HUES48 (cell line): ENCODE results near the gene CAPN7.

Source experiments
- H3K27ac ChIP-seq: one replicate; pipeline ENCODE4 v1.7.0; 2013; ENCODE audit warnings: low read depth, low read length, inconsistent platforms
- H3K27me3 ChIP-seq: 2 replicates; pipeline ENCODE4 v1.6.1; 2013; ENCODE audit warnings: mild to moderate bottlenecking, low read length; ENCODE audit not compliant: control insufficient read depth, insufficient read depth
- H3K36me3 ChIP-seq: 2 replicates; pipeline ENCODE4 v1.6.1; 2013; ENCODE audit warnings: low read length; ENCODE audit not compliant: control insufficient read depth, insufficient read depth
- H3K4me1 ChIP-seq: 2 replicates; pipeline ENCODE4 v1.6.1; 2013; ENCODE audit warnings: mild to moderate bottlenecking, low read length; ENCODE audit not compliant: control insufficient read depth, insufficient read depth
- H3K4me3 ChIP-seq: 2 replicates; pipeline ENCODE4 v1.5.1; 2013; ENCODE audit warnings: mild to moderate bottlenecking, low read depth, low read length
- H3K9ac ChIP-seq: 2 replicates; pipeline ENCODE4 v1.6.1; 2013; ENCODE audit warnings: mild to moderate bottlenecking, low read depth, low read length, moderate library complexity
- H3K9me3 ChIP-seq: 2 replicates; pipeline ENCODE4 v1.6.1; 2013; ENCODE audit warnings: low read length; ENCODE audit not compliant: control insufficient read depth, insufficient read depth

CAPN7 gene

GRCh38 chr3:15199493-15200105 lies 6.4 kb upstream of the CAPN7 start:
- Histone ChIP-seq H3K36me3 (no peaks in the 10 kb centered on the region), H3K27me3 (no peaks in the 10 kb centered on the region), H3K9me3 (no peaks in the 10 kb centered on the region), H3K9ac (no peak overlapping the region), H3K4me1 (no peaks in the 10 kb centered on the region), H3K4me3 (no peak overlapping the region), H3K27ac (no peak overlapping the region)

GRCh38 chr3:15204005-15204404 lies 2.0 kb upstream of the CAPN7 start:
- H3K9me3 ChIP-seq = no peaks in the 10 kb centered on the region
- no peak overlapping the region for H3K9ac ChIP-seq
- no peak overlapping the region for H3K4me3 ChIP-seq
- no peaks in the 10 kb centered on the region for H3K27me3 ChIP-seq
- no peak overlapping the region for H3K27ac ChIP-seq
- peaks cover 4% of the 10 kb centered on the region; the same call in 1 of the 2 replicates for H3K4me1 ChIP-seq
- 0 out of 2 replicates have a peak, but pooled peaks cover 3% of the 10 kb centered on the region for H3K36me3 ChIP-seq

- H3K27ac ChIP-seq = peak overlapping the region; percentile 90
- H3K4me3 ChIP-seq = peak overlapping the region; percentile 91
- H3K9ac ChIP-seq = peak overlapping the region; percentile 75
- H3K4me1 ChIP-seq = peaks cover 4% of the 10 kb centered on the region; the same call in 1 of the 2 replicates
- H3K27me3 ChIP-seq = no peaks in the 10 kb centered on the region
- no peaks in the 10 kb centered on the region for H3K9me3 ChIP-seq
- peaks cover 7% of the 10 kb centered on the region; the same call in 1 of the 2 replicates for H3K36me3 ChIP-seq
Measured at GRCh38 chr3:15205482-15205933, 538 bp upstream of the CAPN7 start.

GRCh38 chr3:15206662-15207576 lies 873 bp downstream of the CAPN7 start:
- no peaks in the 10 kb centered on the region for H3K27me3 ChIP-seq
- H3K9me3 ChIP-seq = no peaks in the 10 kb centered on the region
- H3K9ac ChIP-seq = peak overlapping the region; percentile 75
- H3K4me1 ChIP-seq = peaks cover 4% of the 10 kb centered on the region; the same call in 1 of the 2 replicates
- H3K36me3 ChIP-seq = peaks cover 12% of the 10 kb centered on the region
- H3K4me3 ChIP-seq = peak overlapping the region; percentile 91
- peak overlapping the region; percentile 90 for H3K27ac ChIP-seq

- peaks cover 4% of the 10 kb centered on the region; the same call in 1 of the 2 replicates for H3K4me1 ChIP-seq
- H3K27ac ChIP-seq = no peak overlapping the region
- H3K36me3 ChIP-seq = peaks cover 22% of the 10 kb centered on the region
- no peak overlapping the region for H3K9ac ChIP-seq
- H3K9me3 ChIP-seq = no peaks in the 10 kb centered on the region
- no peaks in the 10 kb centered on the region for H3K27me3 ChIP-seq
- H3K4me3 ChIP-seq = no peak overlapping the region
Measured at GRCh38 chr3:15207836-15208504, 1.9 kb downstream of the CAPN7 start.

GRCh38 chr3:15211937-15212336 lies 5.9 kb downstream of the CAPN7 start:
- Histone ChIP-seq H3K36me3 (peaks cover 31% of the 10 kb centered on the region), H3K9ac (no peak overlapping the region), H3K27ac (no peak overlapping the region)

GRCh38 chr3:15214758-15215157 lies 8.7 kb downstream of the CAPN7 start:
- H3K36me3 ChIP-seq = peaks cover 52% of the 10 kb centered on the region
- no peaks in the 10 kb centered on the region for H3K27me3 ChIP-seq
- no peaks in the 10 kb centered on the region for H3K4me1 ChIP-seq

More at GRCh38 chr3:15211937-15212336, 5.9 kb downstream of the CAPN7 start:
- no peaks in the 10 kb centered on the region for H3K27me3 ChIP-seq
- no peaks in the 10 kb centered on the region for H3K9me3 ChIP-seq
- no peak overlapping the region for H3K4me3 ChIP-seq
- H3K4me1 ChIP-seq = no peaks in the 10 kb centered on the region

GRCh38 chr3:15215996-15216395 lies 9.9 kb downstream of the CAPN7 start:
- Histone ChIP-seq H3K27me3 (no peaks in the 10 kb centered on the region), H3K27ac (no peak overlapping the region), H3K4me1 (no peaks in the 10 kb centered on the region), H3K36me3 (peaks cover 61% of the 10 kb centered on the region), H3K9me3 (no peaks in the 10 kb centered on the region), H3K4me3 (no peak overlapping the region), H3K9ac (no peak overlapping the region)

More at GRCh38 chr3:15214758-15215157, 8.7 kb downstream of the CAPN7 start:
- Histone ChIP-seq H3K9ac (no peak overlapping the region), H3K27ac (no peak overlapping the region), H3K4me3 (no peak overlapping the region), H3K9me3 (no peaks in the 10 kb centered on the region)

GRCh38 chr3:15216501-15216900 lies 10.5 kb downstream of the CAPN7 start:
- H3K27me3 ChIP-seq = no peaks in the 10 kb centered on the region
- H3K27ac ChIP-seq = no peak overlapping the region
- H3K4me3 ChIP-seq = no peak overlapping the region
- H3K9me3 ChIP-seq = no peaks in the 10 kb centered on the region
- H3K36me3 ChIP-seq = peaks cover 61% of the 10 kb centered on the region
- no peak overlapping the region for H3K9ac ChIP-seq
- H3K4me1 ChIP-seq = no peaks in the 10 kb centered on the region

GRCh38 chr3:15217011-15217671 lies 11.1 kb downstream of the CAPN7 start:
- Histone ChIP-seq H3K27me3 (no peaks in the 10 kb centered on the region), H3K4me1 (no peaks in the 10 kb centered on the region), H3K36me3 (peaks cover 63% of the 10 kb centered on the region), H3K27ac (no peak overlapping the region), H3K4me3 (no peak overlapping the region), H3K9me3 (no peaks in the 10 kb centered on the region), H3K9ac (no peak overlapping the region)
